Stimulated activated CD8-positive, alpha-beta memory T cell treated with anti-CD3 and anti-CD28 coated beads, Interleukin-4, amount 100 ng/mL, for 4 hours (primary cell): ENCODE results near the gene UBR4.
"Not testable (repeated sequence)": the region's sequence is repeated elsewhere in the genome, so short reads cannot be mapped to it uniquely, and the experiment has no call there.

Source experiments
- DNase-seq, 2 donors: peaks; one replicate each; pipeline ENCODE4 v3.0.0-alpha.2; 2020; ENCODE audit warnings: low read depth in 2 of 2, low spot score in 1 of 2

Gene UBR4

GRCh38 chr1:19220080-19220846, 10.2 kb upstream of the UBR4 start:
- DNase-seq, result no peak

- DNase-seq, result no peak
Observed at GRCh38 chr1:19219451-19219850, 9.4 kb upstream of the UBR4 start.

GRCh38 chr1:19216585-19216984, 6.5 kb upstream of the UBR4 start:
- DNase-seq, result not testable (repeated sequence)

- no peak for DNase-seq
Observed at GRCh38 chr1:19213580-19213979, 3.5 kb upstream of the UBR4 start.

- no peak for DNase-seq
Observed at GRCh38 chr1:19212167-19212566, 2.1 kb upstream of the UBR4 start.

GRCh38 chr1:19210772-19211549, 895 bp upstream of the UBR4 start:
- DNase-seq, result no peak

GRCh38 chr1:19209439-19209989, 552 bp downstream of the UBR4 start:
- DNase-seq, result peak; percentile 11 to 19

GRCh38 chr1:19208710-19209438, 1.2 kb downstream of the UBR4 start:
- no peak for DNase-seq

- DNase-seq, result no peak
Observed at GRCh38 chr1:19206947-19207346, 3.1 kb downstream of the UBR4 start.

- no peak for DNase-seq
Observed at GRCh38 chr1:19205845-19206244, 4.2 kb downstream of the UBR4 start.

- no peak for DNase-seq
Observed at GRCh38 chr1:19205403-19205802, 4.7 kb downstream of the UBR4 start.

GRCh38 chr1:19204446-19205266, 5.4 kb downstream of the UBR4 start:
- DNase-seq, result no peak

- DNase-seq, result no peak
Observed at GRCh38 chr1:19203440-19203839, 6.6 kb downstream of the UBR4 start.

GRCh38 chr1:19202396-19202795, 7.7 kb downstream of the UBR4 start:
- DNase-seq, result no peak

GRCh38 chr1:19199969-19200604, 10.0 kb downstream of the UBR4 start:
- DNase-seq, result no peak

- no peak for DNase-seq
Observed at GRCh38 chr1:19199329-19199968, 10.6 kb downstream of the UBR4 start.

- no peak for DNase-seq
Observed at GRCh38 chr1:19198820-19199219, 11.2 kb downstream of the UBR4 start.

- no peak for DNase-seq
Observed at GRCh38 chr1:19197845-19198244, 12.2 kb downstream of the UBR4 start.

GRCh38 chr1:19196331-19196730, 13.7 kb downstream of the UBR4 start:
- no peak for DNase-seq

GRCh38 chr1:19193004-19193403, 17.1 kb downstream of the UBR4 start:
- no peak for DNase-seq
